Stimulated activated CD4-positive, alpha-beta T cell treated with anti-CD3 and anti-CD28 coated beads, Interleukin-1b, Interleukin-23, amount 100 ng/mL, for 4 hours (primary cell): Measurements from ENCODE around the gene UBE3C.
A peak's percentile ranks its signal among the peaks of the same experiment; 100 is the strongest.
"Not testable (repeated sequence)": the region's sequence is repeated elsewhere in the genome, so short reads cannot be mapped to it uniquely, and the experiment has no call there.

Source experiments
- DNase-seq, 2 donors: peaks; one replicate each; pipeline ENCODE4 v3.0.0-alpha.2; 2020; ENCODE audit warnings: low read depth in 2 of 2

UBE3C gene

DNA sequence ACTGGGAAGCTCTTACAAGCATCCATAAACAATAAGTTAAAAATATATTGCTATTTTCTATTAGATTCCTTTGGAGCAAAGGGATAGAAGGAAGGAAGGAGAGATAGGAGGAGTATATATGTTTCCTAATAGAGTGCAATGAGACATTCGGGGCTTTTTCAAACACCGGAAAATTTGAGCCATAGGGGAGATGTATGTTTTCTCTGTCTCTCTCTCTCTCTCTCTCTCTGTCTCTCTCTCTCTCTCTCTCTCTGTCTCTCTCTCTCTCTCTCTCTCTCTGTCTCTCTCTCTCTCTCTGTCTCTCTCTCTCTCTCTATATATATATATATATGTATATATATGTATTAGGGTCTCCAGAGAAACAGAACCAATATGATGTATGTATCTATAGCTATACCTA, 7.9 kb upstream of the UBE3C start:
- not testable (repeated sequence) for DNase-seq

DNA sequence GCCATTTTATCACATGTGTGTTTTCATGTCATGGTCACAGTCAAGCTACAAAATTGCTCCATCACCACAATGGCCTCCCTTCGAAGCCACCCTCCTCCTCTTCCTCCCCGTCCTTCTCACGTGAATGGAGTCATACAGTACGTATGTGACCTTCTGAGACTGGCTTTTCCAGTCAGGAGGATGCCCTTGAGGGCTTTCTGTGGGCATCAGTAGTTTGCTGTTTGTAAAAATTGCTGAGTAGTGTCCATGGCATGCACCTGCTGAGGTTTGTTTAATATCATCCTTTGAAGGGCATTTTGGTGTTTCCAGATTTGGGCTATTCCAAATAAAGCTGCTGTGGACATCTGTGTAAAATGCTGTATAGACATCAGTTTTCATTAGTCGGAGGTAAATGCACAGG, 5.9 kb upstream of the UBE3C start:
- DNase-seq: no peak

DNA sequence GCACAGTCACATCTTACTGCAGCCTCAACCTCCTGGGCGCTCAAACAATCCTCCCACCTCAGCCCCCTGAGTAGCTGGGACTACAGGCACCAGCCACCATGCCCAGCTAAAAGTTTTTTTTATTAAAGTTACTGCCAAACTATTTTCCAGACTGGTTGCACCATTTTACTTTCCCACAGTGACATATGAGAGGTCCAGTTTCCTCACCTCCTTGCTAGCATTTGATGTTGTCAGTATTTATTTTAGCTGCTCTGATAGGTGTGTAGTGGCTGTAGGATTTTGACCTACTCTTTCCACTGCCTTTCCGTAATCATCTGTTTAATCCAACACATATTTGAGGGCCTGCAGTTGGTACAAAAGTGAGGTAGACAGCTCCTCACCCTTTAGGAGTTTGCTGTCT, 5.4 kb upstream of the UBE3C start:
- no peak for DNase-seq

GRCh38 chr7:157136372-157136771, 2.4 kb upstream of the UBE3C start:
- no peak for DNase-seq

- DNase-seq: no peak
Measured at GRCh38 chr7:157138101-157138423, 664 bp upstream of the UBE3C start.

GRCh38 chr7:157139111-157139809, 534 bp downstream of the UBE3C start:
- peak in 1 of 2 donors; percentile 37 for DNase-seq

- DNase-seq: peak in 1 of 2 donors; percentile 5
Measured at GRCh38 chr7:157139810-157140510, 1.2 kb downstream of the UBE3C start.

GRCh38 chr7:157140511-157140905, 1.8 kb downstream of the UBE3C start:
- no peak for DNase-seq

GRCh38 chr7:157141525-157142060, 2.9 kb downstream of the UBE3C start:
- no peak for DNase-seq

- no peak for DNase-seq
Measured at GRCh38 chr7:157143788-157144187, 5.1 kb downstream of the UBE3C start.

DNA sequence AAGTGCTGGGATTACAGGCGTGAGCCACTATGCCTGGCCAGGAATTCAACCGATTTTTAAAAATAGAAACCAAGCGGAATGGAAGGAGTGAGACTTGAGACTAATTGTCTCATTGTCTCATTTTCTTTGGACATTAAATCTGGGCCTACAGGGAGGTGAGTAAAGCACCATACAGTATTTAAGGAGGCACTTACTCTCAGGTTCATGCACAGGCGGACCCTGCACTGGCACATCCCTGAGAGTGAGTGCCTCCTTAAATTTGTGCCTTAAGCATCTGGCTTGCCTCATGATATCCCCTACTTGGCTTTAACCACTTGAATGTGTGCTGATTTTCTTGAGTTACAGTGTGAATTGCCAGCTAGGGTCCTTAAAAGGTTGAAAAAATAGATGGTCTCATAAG, 10.6 kb downstream of the UBE3C start:
- DNase-seq: no peak

- DNase-seq: no peak
Measured at GRCh38 chr7:157150882-157151281, 12.2 kb downstream of the UBE3C start.

DNA sequence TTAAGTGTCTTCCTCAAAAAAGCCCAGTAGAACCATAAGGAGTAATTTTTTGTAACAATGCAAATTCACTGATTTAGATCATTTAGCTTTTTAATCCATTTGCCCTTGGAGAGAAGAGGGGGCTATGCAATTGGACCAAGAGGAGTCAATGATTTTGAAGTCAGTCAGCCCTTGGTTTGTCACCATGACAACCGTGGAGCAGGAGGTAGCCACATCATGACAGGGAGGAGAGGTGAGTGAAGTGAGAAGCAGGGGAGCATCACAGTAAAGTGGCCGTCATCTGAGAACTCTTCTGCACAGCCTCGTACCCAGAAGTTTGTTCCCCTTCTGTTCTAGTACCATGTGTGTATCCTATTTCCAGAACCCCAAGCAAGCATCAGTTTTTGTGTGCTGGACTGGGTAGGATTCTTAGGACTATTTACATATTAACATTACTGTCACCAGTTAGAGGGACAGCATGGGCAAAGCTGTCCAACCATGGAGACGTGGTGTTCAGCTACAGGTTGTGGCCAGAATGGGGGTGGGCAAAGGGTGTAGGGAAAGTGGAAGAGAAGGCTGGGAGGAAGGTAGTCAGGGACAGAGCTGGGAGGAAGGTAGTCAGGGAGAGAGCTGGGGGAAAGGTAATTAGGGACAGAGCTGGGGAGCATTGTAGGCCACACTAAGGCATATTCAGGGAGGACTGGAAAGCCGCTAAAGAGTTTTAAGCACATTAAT, 13.1 kb downstream of the UBE3C start:
- DNase-seq: no peak

- DNase-seq: no peak
Measured at GRCh38 chr7:157152391-157152937, 13.7 kb downstream of the UBE3C start.

DNA sequence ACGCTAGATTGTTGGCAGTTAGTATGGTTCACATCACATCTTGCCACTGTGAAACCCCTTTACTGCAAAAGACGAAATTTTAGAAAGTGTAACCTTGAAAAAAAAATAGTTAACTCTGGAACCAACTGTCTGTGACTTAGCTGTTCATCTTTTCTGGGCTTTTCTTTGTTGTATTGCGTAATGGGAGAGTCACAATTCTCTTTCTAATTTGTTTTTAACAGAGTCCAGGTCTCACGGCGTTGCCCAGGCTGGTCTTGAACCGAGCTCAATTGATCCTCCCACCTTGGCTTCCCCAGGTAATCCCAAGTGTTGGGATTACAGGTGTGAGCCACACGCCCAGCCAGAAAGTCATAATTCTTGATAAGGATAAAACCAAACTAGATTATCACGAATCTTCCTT, 14.5 kb downstream of the UBE3C start:
- no peak for DNase-seq

DNA sequence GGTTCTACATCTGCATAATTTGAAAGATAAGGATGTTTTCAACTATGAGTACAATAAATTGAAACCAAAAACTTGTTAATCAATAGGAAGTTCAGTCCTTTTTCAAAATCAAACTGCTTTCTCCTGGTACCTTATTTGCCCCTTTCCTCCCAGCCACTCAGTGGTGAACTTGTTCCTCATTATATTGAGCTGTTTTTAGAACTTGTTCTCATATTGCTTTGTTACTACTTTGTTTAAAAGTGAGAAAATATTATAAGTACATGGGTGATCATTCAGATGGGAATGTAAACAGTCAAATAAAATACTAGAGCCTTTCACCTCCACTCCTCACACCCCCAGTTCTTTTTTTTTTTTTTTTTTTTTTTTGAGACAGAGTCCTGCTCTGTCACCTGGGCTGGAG, 17.2 kb downstream of the UBE3C start:
- no peak for DNase-seq

DNA sequence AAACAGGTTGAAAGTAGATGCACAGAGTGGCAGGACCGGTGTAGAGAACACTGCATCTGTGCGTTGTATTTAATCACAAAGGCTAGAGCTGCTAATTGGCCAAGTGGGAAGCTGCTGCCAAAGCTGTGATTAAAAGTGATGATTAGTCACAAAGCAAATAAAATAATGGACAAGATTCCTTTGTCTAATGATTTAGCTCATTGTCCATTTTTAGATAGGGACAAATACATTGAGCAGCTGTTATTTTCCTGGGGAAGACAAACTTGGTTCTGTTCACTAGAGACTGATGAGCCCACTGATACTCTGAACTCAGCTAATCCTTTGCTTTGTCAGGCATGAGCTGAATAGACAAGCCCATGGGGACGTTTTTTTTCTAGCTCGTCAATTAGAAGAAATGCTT, 19.7 kb downstream of the UBE3C start:
- no peak for DNase-seq

GRCh38 chr7:157159537-157159936, 20.8 kb downstream of the UBE3C start:
- DNase-seq: not testable (repeated sequence)

DNA sequence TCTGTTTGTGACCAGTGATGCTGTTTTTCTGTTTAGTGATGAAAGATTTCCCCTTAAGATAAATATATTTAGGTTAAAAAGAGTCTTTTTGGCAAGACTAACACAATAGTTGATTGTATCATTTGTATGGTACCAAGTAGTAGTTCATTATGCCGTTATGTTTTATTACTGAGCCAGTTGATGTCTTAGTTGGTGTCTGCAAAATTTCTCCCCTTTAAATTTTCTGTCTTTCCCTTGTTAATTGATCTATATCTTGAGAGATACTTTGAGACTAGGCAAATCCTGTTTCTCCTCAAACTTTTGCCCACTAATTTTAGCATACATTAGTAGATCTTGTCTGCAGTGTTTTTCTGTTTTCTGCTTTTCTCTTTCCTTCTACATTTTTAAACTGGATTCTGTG, 21.7 kb downstream of the UBE3C start:
- no peak for DNase-seq

GRCh38 chr7:157165987-157166386, 27.3 kb downstream of the UBE3C start:
- DNase-seq: no peak

DNA sequence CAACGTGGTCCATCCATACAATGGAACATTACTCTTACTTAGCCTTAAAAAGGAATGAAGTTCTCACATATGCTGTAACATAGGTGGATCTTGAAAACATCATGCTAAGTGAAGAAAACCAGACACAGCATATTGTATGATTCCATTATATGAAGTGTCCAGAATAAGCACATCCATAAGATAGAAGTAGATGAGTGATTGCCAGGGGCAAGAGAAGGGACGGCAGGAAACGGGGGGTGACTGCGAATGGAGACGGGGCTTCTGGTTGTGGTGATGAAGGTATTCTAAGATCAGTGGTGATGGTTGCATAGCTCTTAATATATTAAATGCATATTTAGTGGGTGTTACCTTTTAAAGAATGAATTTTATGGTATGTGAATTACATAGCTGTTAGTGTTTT, 29.8 kb downstream of the UBE3C start:
- no peak for DNase-seq

DNA sequence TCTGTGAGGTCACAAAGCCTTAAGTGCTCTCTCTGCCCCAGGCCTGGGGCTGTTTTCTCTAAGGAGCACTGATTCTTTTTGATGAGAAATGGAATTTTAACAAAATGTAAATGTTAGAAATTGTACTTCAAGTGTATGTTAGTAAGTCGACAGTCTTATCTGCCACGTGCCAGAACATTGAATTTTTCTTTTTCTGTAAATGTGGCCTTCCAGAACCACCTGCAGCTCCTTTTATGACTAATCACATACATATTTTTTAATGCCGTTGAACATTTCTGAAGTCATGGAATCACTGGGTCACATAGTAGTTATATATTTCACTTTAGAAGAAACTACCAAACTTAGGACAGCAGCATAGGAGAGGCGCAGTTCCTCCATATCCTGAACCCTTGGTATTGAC, 38.0 kb downstream of the UBE3C start:
- no peak for DNase-seq
